Smooth muscle cell (in vitro differentiated cells): ENCODE results near the gene EXT2. TPM values are rescaled to one million over a fixed set of nuclear protein-coding genes. Genes with fewer than 3 reads are reported as not detected.

Experiments used
- DNase-seq: peaks from one replicate; lab custom pipeline; 2025; ENCODE audit not compliant: unreplicated experiment; lab: John Stamatoyannopoulos, UW
- H2AFZ ChIP-seq: fragments of 200-600 bp; sonication (generic); 2 replicates; pipeline ENCODE4 v1.6.0; 2016; ENCODE audit warnings: antibody characterized with exemption, low read depth, mild to moderate bottlenecking
- H3F3A ChIP-seq: fragments of 200-600 bp; sonication (generic); 2 replicates; pipeline ENCODE4 v1.6.0; 2017; ENCODE audit warnings: antibody characterized with exemption, low read depth
- H3K27ac ChIP-seq: fragments of 200-600 bp; sonication (generic); 2 replicates; pipeline ENCODE4 v1.5.1; 2016; ENCODE audit warnings: low read depth, mild to moderate bottlenecking
- H3K27me3 ChIP-seq: fragments of 200-600 bp; sonication (generic); 2 replicates; pipeline ENCODE4 v1.6.1; 2016; ENCODE audit warnings: low read depth, mild to moderate bottlenecking
- H3K36me3 ChIP-seq: fragments of 200-600 bp; sonication (generic); 2 replicates; pipeline ENCODE4 v1.5.1; 2016; ENCODE audit warnings: low read depth
- H3K4me1 ChIP-seq: fragments of 200-600 bp; sonication (generic); 2 replicates; pipeline ENCODE4 v1.5.1; 2016; ENCODE audit warnings: low read depth
- H3K4me2 ChIP-seq: fragments of 200-600 bp; sonication (generic); 2 replicates; pipeline ENCODE4 v1.6.0; 2016; ENCODE audit warnings: mild to moderate bottlenecking
- H3K4me3 ChIP-seq: fragments of 200-600 bp; sonication (generic); 2 replicates; pipeline ENCODE4 v1.5.1; 2016; ENCODE audit warnings: mild to moderate bottlenecking
- H3K79me2 ChIP-seq: fragments of 200-600 bp; sonication (generic); 2 replicates; pipeline ENCODE4 v1.6.0; 2016; ENCODE audit warnings: low read depth, mild to moderate bottlenecking
- H3K9ac ChIP-seq: fragments of 200-600 bp; sonication (generic); 2 replicates; pipeline ENCODE4 v1.6.0; 2016; ENCODE audit warnings: low read depth
- H3K9me3 ChIP-seq: fragments of 200-600 bp; sonication (generic); replicated peaks from 2 replicates; pipeline ENCODE4 v1.5.1; 2016; ENCODE audit warnings: low read depth
- H4K20me1 ChIP-seq: fragments of 200-600 bp; sonication (generic); 2 replicates; pipeline ENCODE4 v1.6.0; 2016; ENCODE audit warnings: low read depth
- CTCF ChIP-seq: fragments of 200-600 bp; sonication (generic); IDR thresholded peaks from 2 replicates; pipeline ENCODE4 v1.5.1; 2017; ENCODE audit warnings: borderline replicate concordance, mild to moderate bottlenecking, antibody characterized with exemption; ENCODE audit not compliant: insufficient read depth, poor library complexity, severe bottlenecking
- WGBS: methylation state at CpG from one replicate; pipeline ENCODE4 v1.1.7; 2016; ENCODE audit warnings: low lambda C conversion rate; 5-methylcytosine and 5-hydroxymethylcytosine counted together
- polyA plus RNA-seq: library from polyadenylated mRNA; unstranded; fragments of >200 nt; fragmentation: Nextera tagmentation; extraction: Ambion mirVana; gene quantifications from 2 replicates; pipeline ENCODE4 v1.2.1, GENCODE V29; 2016
- total RNA-seq: library from RNA; depleted of rRNA; stranded (reverse); fragments of >200 nt; gene quantifications from 2 replicates; pipeline ENCODE4 v1.2.3, GENCODE V29; 2014

The EXT2 gene
- total and polyA plus RNA-seq, 2 experiments from 2014 or later: 87.6 to 144 TPM

GRCh38 chr11:44134625-44135024, 39.1 kb downstream of the EXT2 start:
- DNase-seq: no peak
- WGBS: 91% methylated on average over 1 of the region's 1 CpG
- no peak overlapping the region for H3K4me3 ChIP-seq
- peaks cover 55% of the 10 kb centered on the region for H4K20me1 ChIP-seq
- H3K9ac ChIP-seq: no peak overlapping the region
- no peaks in the 10 kb centered on the region for H3F3A ChIP-seq
- peaks cover 3% of the 10 kb centered on the region for H3K4me1 ChIP-seq
- no peak overlapping the region for H2AFZ ChIP-seq
- no peaks in the 10 kb centered on the region for H3K79me2 ChIP-seq
- no peaks in the 10 kb centered on the region for H3K9me3 ChIP-seq
- H3K27me3 ChIP-seq: peaks cover 2% of the 10 kb centered on the region
- no peak overlapping the region for H3K27ac ChIP-seq
- no peak overlapping the region for H3K4me2 ChIP-seq
- H3K36me3 ChIP-seq: no peaks in the 10 kb centered on the region
- TF ChIP-seq CTCF: no peak

GRCh38 chr11:44136176-44136945, 40.9 kb downstream of the EXT2 start:
- Histone ChIP-seq H3K27ac (no peak overlapping the region), H3K4me3 (no peak overlapping the region), H3K79me2 (no peaks in the 10 kb centered on the region), H3K27me3 (no peaks in the 10 kb centered on the region), H2AFZ (no peak overlapping the region), H3K9me3 (no peaks in the 10 kb centered on the region), H3K36me3 (no peaks in the 10 kb centered on the region), H4K20me1 (peaks cover 72% of the 10 kb centered on the region), H3K4me1 (peaks cover 9% of the 10 kb centered on the region), H3K4me2 (no peak overlapping the region), H3F3A (no peaks in the 10 kb centered on the region), H3K9ac (no peak overlapping the region)
- no peak for TF ChIP-seq CTCF
- DNase-seq: no peak
- 39% methylated on average over 3 of the region's 3 CpGs for WGBS

GRCh38 chr11:44137057-44137456, 41.6 kb downstream of the EXT2 start:
- Histone ChIP-seq H3K9me3 (no peaks in the 10 kb centered on the region), H3K27me3 (no peaks in the 10 kb centered on the region), H4K20me1 (peaks cover 78% of the 10 kb centered on the region), H3K79me2 (no peaks in the 10 kb centered on the region), H2AFZ (no peak overlapping the region), H3F3A (no peaks in the 10 kb centered on the region), H3K4me2 (no peak overlapping the region), H3K27ac (no peak overlapping the region), H3K4me1 (peaks cover 9% of the 10 kb centered on the region), H3K36me3 (no peaks in the 10 kb centered on the region), H3K9ac (no peak overlapping the region), H3K4me3 (no peak overlapping the region)
- DNase-seq: no peak
- 89% methylated on average over 1 of the region's 1 CpG for WGBS
- no peak for TF ChIP-seq CTCF

GRCh38 chr11:44138286-44138685, 42.8 kb downstream of the EXT2 start:
- DNase-seq: no peak
- Histone ChIP-seq H3K27ac (no peak overlapping the region), H3K4me1 (peaks cover 9% of the 10 kb centered on the region), H3K79me2 (no peaks in the 10 kb centered on the region), H3K36me3 (no peaks in the 10 kb centered on the region), H2AFZ (no peak overlapping the region), H3K27me3 (peaks cover 1% of the 10 kb centered on the region), H3K9me3 (no peaks in the 10 kb centered on the region), H3F3A (no peaks in the 10 kb centered on the region), H4K20me1 (peaks cover 85% of the 10 kb centered on the region), H3K4me2 (no peak overlapping the region), H3K9ac (no peak overlapping the region), H3K4me3 (no peak overlapping the region)
- no peak for TF ChIP-seq CTCF
- 81% methylated on average over 2 of the region's 2 CpGs for WGBS
